Measurements from ENCODE around the gene ACSF3. TPM values are rescaled to one million over a fixed set of nuclear protein-coding genes. Genes with fewer than 3 reads are reported as not detected.
"Not testable (repeated sequence)": the region's sequence is repeated elsewhere in the genome, so short reads cannot be mapped to it uniquely, and the experiment has no call there.

ACSF3 gene
- total RNA-seq, 1 donor from 2014 or later, result 32.2 TPM

DNA sequence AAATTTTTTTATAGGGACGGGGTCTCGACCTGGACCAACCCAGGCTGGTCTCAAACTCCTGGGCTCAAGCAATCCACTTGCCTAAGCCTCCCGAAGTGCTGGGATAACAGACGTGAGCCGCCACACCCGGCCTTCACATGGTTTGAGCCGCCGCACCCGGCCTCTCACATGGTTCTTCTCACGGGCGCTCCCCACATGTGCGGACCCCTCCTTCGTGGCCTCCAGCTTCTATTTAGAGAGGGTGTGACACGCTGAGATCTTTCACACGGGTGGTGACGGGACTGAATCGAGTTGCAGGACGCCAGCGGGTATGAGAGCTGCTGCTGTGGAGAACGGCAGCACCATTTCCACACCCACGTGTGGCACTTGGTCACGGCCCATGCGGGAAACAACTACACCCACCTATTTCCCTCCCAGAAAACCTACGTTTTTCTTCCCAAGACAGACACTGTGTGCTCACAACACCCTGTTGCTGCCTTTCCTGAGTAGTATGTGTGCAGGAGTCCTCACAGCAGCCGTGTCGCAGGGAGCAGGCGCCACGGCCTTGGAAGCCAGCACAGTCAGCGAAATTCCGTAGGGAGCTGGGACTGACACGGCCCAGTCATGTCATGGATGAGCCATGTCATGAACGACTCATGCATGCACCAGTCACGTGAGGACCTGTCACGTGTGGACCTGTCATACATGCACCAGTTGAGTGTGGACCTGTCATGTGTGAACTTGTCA is 20.1 kb upstream of the ACSF3 start:
- DNase-seq (ENCODE audit: low read depth, low spot score), result no peak

DNA sequence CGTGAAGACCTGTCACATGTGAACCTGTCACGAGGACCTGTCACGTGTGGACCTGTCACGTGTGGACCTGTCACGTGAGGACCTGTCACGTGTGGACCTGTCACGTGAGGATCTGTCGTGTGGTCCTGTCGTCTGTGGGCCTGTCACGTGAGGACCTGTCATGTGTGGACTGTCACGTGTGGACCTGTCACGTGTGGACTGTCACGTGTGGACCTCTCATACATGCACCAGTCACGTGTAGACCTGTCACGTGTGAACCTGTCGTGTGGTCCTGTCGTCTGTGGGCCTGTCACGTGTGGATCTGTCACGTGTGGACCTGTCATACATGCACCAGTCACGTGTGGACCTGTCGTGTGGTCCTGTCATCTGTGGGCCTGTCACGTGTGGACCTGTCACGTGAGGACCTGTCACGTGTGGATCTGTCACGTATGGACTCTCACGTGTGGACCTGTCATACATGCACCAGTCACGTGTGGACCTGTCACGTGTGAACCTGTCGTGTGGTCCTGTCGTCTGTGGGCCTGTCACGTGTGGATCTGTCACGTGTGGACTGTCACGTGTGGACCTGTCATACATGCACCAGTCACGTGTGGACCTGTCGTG is 19.5 kb upstream of the ACSF3 start:
- not testable (repeated sequence) for DNase-seq (ENCODE audit: low read depth, low spot score)

DNA sequence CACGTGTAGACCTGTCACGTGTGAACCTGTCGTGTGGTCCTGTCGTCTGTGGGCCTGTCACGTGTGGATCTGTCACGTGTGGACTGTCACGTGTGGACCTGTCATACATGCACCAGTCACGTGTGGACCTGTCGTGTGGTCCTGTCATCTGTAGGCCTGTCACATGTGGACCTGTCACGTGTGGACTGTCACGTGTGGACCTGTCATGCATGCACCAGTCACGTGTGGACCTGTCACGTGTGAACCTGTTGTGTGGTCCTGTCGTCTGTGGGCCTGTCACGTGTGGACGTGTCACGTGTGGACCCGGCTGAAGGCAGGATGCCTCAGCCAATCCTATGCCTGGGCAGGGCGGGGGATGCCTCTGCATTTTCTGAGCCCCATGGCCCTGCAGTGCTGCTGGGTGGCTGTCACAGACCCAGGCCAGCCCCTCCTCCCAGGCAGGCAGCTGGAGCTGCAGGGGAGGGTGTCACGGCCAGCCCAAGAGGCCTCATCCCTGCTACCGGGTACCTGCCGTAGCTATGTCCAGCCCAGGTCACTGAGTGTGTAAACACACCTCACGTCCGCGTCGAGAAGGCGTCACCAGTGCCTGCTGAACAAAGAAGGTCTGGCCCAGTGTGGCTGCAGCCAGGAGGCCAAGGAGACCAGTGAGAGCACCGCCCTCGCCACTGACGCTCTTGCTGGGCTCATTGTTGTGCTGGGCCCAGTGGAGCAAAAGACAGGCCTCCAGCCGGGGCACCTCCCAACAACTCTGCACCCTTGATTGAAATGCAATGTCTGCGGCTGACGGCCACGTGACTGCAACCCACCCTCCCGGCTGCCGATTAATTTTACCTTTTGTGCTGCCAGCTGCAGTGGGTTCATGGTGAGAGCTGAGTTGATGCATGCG is 18.6 kb upstream of the ACSF3 start:
- DNase-seq (ENCODE audit: low read depth, low spot score), result no peak

DNA sequence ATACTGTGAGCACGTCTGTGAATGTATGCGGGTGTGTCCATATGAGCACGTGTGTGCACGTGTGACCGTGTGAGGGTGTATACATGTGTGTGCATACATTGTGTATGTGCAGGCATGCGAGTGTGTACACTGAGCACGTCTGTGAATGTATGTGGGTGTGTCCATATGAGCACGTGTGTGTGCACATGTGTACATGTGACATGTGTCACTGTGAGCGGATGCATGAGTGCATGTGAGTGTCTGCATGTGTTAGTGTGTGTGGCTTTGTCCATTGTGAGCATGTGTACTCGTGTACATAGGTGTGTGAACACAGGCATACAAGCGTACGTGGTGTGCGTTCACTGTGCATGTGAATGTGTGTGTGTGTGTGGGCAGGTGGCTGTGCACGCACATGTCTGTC is 17.5 kb upstream of the ACSF3 start:
- no peak for DNase-seq (ENCODE audit: low read depth, low spot score)

DNA sequence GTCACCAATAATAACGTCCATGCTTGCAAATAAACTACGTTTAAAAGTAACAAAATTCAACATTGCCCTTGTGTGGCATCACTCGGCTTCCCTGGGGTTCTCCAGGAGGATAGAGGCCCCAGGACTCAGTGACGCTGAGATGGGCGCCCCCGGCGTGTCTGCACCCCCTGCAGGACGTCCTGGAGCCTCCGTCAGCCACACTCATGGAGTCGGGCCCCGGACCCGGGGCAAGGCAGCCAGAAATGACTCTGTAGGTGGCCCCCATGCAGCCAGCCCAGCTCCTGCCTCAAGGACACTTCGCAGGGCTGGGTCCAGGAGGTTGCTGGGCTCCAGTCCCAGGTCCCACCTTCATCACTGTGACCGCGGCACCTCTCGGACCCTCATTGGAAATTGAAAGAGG is 16.6 kb upstream of the ACSF3 start:
- no peak for DNase-seq (ENCODE audit: low read depth, low spot score)

DNA sequence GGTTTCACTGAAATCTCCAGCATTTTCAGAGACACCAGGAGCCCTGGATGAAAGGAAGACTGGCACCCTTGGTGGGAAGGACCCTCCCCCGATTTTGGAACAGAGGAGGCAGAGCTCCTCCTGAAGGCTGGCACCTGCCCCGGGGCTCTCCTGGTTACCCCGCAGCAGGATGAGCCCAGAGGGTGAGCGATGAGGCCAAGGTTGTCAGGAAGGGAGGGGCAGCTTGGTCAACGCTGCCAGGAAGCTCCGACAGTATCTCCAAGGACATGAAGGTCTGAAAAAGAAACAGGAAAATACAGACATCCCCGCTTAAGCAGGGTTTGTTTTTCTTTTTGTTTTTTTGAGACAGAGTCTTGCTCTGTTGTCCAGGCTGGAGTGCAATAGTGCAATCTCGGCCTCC is 15.5 kb upstream of the ACSF3 start:
- no peak for DNase-seq (ENCODE audit: low read depth, low spot score)

DNA sequence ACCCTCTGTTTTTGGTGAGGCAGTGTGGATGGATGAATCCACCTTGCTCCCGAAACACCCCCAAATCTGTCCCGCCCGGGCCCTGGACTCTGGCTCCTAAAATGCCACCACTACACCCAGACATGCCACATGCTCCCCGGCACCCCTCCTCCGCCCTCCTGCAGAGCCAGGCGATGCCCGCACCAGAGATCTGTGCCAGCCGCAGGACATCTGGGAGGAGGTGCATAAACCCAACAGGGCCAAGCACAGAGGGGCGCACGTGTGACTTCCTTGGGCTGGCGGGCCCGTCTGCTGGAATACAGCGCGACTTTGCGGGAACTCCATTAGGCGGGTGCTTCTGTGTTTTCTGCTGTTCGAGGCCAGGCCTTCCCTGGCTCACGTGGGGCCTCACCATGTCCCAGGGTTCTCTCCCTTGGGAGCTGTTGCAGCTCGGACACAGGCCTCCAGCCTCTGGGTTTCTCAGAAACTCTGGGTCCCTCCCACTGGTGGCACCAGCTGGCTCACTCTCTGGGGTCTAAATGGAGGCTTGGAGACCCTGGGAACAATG is 14.1 kb upstream of the ACSF3 start:
- DNase-seq (ENCODE audit: low read depth, low spot score), result no peak

DNA sequence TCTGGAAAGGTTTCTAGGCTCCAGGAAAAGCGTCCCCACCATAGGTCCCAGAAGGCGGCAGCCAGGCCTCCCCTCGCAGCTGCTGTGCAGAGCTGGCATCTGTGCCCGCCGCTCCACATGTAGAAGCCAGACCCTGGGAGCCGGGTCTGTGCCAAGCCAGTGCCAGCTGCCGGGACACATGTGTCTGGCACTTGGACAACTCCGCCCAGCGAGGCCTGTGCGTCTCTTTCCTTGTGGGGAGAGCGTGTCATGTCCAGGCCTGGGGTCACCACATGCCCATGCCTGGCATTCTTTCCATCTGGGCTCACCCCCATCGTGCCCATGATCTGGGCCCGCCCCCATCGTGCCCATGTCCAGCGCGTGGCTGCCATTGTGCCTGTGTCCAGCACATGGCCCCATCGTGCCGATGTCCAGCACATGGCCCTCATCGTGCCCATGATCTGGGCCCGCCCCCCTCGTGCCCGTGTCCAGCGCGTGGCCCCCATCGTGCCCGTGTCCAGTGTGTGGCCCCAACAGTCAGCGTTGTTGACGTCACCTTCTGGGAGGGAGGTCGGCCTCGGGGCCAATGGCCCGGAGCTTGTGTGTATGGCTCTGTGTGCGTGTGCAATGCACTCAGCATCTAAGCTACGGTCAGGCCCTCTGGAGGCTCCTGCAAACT is 13.3 kb upstream of the ACSF3 start:
- DNase-seq (ENCODE audit: low read depth, low spot score), result no peak

DNA sequence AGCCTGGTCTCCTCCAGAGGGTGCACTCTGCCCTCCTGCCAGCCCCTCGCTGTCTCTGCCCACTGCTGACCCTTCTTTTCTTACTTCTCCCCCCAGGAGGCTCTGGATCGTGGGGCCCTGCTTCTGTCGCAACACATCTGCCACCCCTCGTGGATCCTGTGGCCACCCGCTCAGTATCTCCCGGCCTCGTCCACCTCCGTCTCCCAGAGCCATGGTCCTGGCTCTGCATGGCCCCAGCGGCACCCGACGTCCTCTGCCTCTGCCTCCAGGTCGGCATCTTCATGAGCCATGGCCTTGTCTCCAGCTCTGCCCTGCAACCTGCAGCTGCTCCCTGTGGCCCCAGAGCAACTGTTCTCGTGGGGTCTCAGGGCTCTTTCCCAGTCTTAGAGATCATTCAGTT is 12.1 kb upstream of the ACSF3 start:
- DNase-seq (ENCODE audit: low read depth, low spot score), result no peak

DNA sequence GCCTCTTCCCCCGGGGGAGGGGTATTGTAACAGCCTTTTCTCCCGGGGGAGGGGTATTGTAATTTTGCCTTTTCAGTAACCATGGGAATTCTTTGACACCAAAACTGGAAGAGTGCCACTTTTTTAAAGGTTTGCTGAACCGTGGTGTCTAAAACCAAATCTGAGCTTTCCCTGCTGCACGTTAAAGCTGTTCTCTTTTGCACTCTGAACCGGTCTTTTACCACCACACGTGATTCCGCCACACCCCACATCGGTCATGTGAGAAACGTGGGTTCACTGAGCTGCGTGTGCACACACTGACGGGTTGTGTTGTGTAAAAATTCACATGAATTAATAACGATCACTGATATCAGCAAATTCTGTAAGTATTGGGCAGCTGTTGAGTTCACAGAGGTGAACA is 9.2 kb upstream of the ACSF3 start:
- no peak for DNase-seq (ENCODE audit: low read depth, low spot score)

DNA sequence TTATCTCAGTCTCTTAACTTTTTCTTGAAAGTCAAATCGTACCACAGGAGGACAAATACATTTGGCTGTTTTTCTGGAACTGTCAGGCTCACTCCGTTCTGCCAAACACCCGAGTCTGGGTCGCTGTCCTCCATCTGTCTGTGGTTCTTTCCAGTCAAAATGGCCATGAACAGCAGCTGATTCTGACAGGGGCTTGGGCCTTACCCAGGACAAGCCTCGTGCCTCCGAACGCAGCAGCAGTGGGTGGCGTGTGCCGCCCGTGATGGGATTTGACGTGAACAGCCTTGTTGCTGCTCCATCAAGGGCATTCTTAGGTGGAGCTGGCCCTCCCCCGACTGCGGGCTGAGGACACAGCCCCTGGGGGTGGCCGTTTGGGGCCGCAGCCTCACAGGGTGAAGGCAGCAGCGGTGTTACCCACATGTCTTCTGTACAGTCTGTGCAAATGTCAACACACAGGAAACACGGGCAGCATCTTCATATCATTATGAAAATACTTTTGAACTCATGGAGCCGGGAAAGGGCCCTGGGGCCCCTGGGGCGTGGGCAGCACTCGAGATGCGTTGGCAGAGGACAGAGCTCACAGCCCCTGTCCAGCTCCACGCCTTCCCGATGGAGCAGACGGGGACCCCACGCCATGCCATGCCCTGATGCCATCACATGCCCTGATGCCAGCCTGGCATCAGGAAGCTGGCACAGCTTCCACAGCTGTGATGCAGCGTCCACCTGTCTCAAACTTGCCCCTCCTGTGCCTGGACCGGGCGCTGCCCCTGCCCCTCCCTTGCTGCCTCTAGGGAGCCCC is 8.6 kb upstream of the ACSF3 start:
- no peak for DNase-seq (ENCODE audit: low read depth, low spot score)

DNA sequence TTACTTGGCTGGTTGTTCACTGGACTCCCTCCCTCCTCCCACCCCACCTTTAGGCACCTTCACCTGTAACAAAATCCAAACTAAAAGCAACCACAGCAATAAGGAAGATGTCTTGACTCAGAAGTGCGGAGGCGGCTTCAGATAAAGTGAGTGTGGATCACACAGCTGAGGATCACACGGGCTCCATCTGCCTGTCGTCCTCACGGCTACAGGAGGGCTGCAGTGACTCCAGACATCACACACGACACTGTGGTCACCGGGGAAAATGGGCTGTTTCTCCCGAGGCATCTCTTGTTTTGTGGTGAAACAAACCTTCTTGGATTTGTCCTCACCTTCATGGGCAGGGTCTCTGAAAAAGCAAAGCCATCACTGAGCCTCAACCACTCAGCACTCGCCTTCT is 7.9 kb upstream of the ACSF3 start:
- no peak for DNase-seq (ENCODE audit: low read depth, low spot score)

DNA sequence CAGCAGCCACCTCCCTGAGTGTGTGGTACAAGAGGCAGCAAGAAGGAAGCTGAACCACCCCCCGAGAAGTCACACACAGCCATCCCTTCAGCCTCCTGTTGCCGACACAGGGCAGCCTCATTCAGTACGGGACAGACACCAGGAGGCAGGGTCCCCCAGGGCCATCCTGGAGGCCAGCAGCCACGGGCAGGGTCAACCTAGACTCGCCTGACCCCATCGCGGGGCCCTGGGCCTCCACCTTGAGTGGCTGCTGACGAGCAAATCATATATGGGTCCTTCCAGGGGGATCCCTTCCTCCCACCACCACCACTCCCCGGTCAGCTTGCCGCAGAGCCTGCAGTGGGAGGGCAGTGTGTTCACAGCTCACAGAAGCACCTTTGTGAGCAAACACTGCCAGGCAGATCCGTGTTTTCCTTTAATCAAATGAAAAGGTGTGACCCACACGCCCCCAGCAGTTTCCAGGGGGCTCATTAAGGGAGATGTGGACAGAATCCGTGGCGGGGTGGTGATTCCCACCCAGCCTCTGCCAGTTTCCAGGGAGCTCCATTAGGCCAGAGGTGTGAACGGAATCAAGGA is 5.6 kb upstream of the ACSF3 start:
- no peak for DNase-seq (ENCODE audit: low read depth, low spot score)

DNA sequence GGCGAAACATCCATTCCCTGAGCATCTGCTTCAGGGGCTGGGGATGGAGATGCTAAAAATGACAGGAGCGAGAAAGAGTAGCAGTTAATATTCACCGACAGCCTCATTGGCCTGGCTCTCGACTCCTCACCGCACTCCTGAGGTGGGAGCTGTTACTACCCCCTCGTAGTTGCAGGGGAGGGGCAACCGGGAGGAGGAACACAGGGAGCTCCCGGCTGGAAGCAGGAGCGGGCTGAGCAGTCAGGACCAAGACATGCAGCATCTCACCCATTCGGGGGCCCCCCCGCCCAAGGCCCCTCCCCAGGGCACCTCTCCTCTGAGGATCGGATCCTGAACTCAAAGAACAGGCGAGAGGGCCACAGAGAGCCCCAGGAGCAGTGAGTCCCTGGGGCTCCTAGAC is 4.5 kb upstream of the ACSF3 start:
- DNase-seq (ENCODE audit: low read depth, low spot score), result no peak

DNA sequence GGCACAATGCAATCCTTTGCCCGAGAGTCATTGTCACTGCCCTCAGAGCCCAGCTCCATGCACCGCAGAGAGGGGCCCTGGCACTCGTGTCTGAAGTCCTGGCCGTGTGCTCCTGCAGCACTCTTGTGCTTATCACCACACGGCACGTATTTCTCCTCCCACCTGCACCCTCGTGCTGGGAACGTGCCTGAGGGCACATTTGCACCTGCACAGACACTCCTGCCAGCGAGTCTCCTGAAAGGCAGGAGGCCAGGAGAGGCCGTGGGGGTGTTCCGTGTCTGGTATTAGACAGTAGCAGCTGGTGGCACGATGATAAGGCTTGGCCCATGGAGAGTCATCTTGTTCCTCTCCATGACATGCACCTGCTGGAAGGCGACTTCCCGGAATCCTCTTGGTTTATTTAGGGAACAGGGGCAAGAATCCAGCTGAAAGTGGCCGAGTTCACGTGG is 3.4 kb upstream of the ACSF3 start:
- no peak for DNase-seq (ENCODE audit: low read depth, low spot score)

DNA sequence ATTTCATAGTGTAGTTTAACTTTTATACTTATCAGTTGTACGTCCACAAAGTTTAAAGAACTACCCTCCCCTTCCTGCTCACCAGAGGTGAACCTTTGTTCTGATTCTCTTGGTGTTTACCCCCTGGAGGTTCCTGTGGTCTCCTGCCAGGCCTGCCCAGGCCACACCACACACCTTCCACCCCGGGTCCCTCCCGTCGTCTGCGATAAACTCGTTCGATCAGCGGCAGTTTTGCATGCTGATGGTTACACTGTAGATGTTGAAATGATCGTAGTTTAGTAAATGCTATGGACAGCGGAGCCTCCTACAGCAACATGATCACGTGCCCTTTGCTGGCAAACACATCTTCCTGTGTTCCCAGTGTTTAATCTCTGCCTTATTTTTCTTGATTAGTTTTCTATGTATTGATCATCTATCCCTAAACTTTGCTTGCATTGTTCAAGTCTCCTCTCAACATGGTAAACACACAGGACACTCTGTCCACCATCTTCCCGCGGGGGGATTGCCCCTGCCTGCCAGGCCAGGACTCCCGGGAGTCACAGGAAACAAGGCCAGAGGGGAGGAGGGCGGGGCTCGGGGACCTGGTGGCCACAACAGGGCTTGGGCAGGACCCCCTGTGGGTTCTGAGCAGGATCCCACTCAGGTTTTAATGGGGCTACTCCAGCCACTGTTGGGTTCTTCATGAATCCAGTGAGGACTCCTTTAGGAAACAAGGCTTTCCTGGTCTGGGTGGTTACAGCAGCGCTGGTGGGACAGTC is 2.8 kb upstream of the ACSF3 start:
- DNase-seq (ENCODE audit: low read depth, low spot score), result no peak

DNA sequence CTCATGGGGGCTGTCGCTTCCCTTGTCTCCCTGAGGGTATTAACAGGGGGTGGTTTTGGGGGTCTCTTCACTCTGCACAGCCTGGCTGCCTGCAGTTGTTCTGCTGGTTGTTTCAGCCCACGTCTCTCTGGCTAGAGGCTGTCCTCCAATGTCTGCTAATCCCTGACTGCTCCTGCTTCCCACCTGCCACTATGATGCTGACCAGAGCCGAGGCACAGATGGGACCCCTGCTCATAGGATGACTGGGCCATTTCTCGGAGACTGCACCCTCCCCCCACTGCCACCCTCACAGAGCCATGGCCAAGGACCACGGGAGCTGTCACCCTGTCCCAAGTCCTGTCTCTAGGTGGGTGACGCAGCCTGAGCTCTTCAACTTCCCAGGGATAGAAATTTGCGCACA is 1.6 kb upstream of the ACSF3 start:
- DNase-seq (ENCODE audit: low read depth, low spot score), result no peak

DNA sequence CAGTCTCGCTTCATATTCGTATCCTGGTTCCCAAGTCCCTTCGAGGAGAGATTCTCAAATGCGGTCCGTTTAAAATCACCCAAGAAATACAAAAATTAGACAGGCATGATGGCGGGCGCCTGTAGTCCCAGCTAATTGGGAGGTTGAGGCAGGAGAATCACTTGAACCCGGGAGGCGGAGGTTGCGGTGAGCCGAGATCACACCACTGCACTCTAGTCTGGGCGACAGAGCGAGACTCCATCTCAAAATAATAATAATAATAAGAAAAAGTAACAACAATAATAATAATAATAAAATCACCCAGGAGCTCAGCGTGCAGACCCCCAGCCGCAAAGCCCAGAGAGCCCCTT is 425 bp upstream of the ACSF3 start:
- DNase-seq (ENCODE audit: low read depth, low spot score), result not testable (repeated sequence)

DNA sequence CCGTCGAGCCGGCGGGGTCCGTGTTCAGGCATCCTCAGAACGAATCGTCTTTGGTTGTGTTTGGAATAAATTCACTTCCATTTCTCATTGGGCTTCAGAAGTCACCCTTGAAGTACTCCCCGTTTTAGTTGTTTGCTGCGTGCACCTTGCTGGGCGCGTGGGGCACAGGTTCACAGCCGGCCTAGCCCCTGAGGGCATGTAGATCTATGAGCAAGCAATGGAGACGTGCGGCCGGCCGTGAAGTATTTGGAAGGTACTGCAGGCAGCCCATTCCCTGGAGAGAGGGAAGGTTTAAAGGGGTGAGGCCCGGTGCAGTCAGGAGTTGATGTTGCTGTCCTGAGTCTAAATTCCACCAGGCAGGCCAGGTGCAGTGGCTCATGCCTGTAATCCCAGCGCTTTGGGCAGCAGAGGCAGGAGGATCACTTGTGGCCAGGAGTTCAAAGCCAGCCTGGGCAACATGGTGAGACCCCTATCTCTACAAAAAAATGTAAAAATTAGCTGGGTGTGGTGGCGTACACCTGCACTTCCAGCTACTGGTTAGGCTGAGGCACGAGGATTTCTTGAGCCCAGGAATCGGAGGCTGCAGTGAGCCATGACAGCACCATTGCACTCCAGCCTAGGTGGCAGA is 714 bp downstream of the ACSF3 start:
- DNase-seq (ENCODE audit: low read depth, low spot score), result no peak

All from pulmonary artery endothelial cell (primary cell).